IMR-90 (cell line): Measurements from ENCODE around the gene TES. TPM values are rescaled to one million over a fixed set of nuclear protein-coding genes. Genes with fewer than 3 reads are reported as not detected.

ENCODE experiments used
- ATAC-seq: fragments of 200-7000 bp; cut with Tn5 transposase; 2 replicates; pipeline ENCODE4 v1.9.1; 2020; ENCODE audit warnings: low read depth, mild to moderate bottlenecking, moderate library complexity
- BruUV-seq: library from RNA; stranded (reverse); fragments of 400-500 nt; replicated peaks from 2 replicates; lab custom pipeline; 2021; lab: Mats Ljungman, UMichigan
- CTCF ChIA-PET: fragments of 300-600 bp; formaldehyde crosslinking; extraction: SDS; loops from one replicate; lab custom pipeline; 2021; ENCODE audit warnings: antibody characterized with exemption; lab: Yijun Ruan, JAX
- POLR2A ChIA-PET: fragments of 300-600 bp; sonication (Branson Sonifier 250); formaldehyde crosslinking; loops from one replicate; lab custom pipeline; 2022; ENCODE audit warnings: antibody characterized with exemption; ENCODE audit not compliant: unreplicated experiment; lab: Charles Lee
- DNase-seq: peaks from one replicate; pipeline ENCODE4 v3.0.0; 2013
- H2AFZ ChIP-seq: replicated peaks from 2 replicates; pipeline ENCODE3; 2013; ENCODE audit warnings: low read length, mild to moderate bottlenecking; ENCODE audit not compliant: poor library complexity
- H2AK5ac ChIP-seq: 2 replicates; pipeline ENCODE4 v1.6.1; 2013; ENCODE audit warnings: low read depth, low read length, inconsistent platforms
- H2AK9ac ChIP-seq: replicated peaks from 2 replicates; pipeline ENCODE3; 2013; ENCODE audit warnings: mild to moderate bottlenecking, low read depth, low read length, moderate library complexity; ENCODE audit not compliant: poor library complexity
- H2BK120ac ChIP-seq: 2 replicates; pipeline ENCODE4 v1.6.1; 2013; ENCODE audit warnings: low read depth, low read length, inconsistent platforms
- H2BK15ac ChIP-seq: 3 replicates; pipeline ENCODE4 v1.6.1; 2013; ENCODE audit warnings: low read depth, low read length, inconsistent platforms
- H2BK20ac ChIP-seq: 2 replicates; pipeline ENCODE4 v1.6.1; 2013; ENCODE audit warnings: low read depth, mild to moderate bottlenecking, inconsistent platforms, low read length, moderate library complexity
- H2BK5ac ChIP-seq: 2 replicates; pipeline ENCODE4 v1.6.1; 2013; ENCODE audit warnings: mild to moderate bottlenecking, low read depth, low read length, inconsistent platforms; ENCODE audit not compliant: poor library complexity, severe bottlenecking
- H3K14ac ChIP-seq: replicated peaks from 2 replicates; pipeline ENCODE4 v1.6.1; 2013; ENCODE audit warnings: low read depth, low read length, inconsistent platforms
- H3K18ac ChIP-seq: 2 replicates; pipeline ENCODE4 v1.6.1; 2013; ENCODE audit warnings: low read depth, low read length, control low read depth
- H3K23ac ChIP-seq: 2 replicates; pipeline ENCODE4 v1.6.1; 2013; ENCODE audit warnings: low read depth, low read length, inconsistent platforms
- H3K27ac ChIP-seq: 2 replicates; pipeline ENCODE4 v1.5.1; 2013; ENCODE audit warnings: mild to moderate bottlenecking, control low read depth, low read length; ENCODE audit not compliant: insufficient read depth
- H3K27me3 ChIP-seq: 2 replicates; pipeline ENCODE4 v1.6.1; 2013; ENCODE audit warnings: low read length; ENCODE audit not compliant: control insufficient read depth, insufficient read depth
- H3K36me3 ChIP-seq: 2 replicates; pipeline ENCODE4 v1.6.1; 2013; ENCODE audit warnings: low read length, mixed read lengths; ENCODE audit not compliant: control insufficient read depth, insufficient read depth
- H3K4ac ChIP-seq: 2 replicates; pipeline ENCODE4 v1.6.1; 2013; ENCODE audit warnings: low read depth, low read length, inconsistent platforms
- H3K4me1 ChIP-seq: 2 replicates; pipeline ENCODE4 v1.6.1; 2013; ENCODE audit warnings: low read length, mixed read lengths; ENCODE audit not compliant: control insufficient read depth, insufficient read depth
- H3K4me2 ChIP-seq: 2 replicates; pipeline ENCODE4 v1.6.1; 2013; ENCODE audit warnings: low read depth, mild to moderate bottlenecking, control low read depth, low read length, moderate library complexity
- H3K4me3 ChIP-seq: 2 replicates; pipeline ENCODE4 v1.5.1; 2013; ENCODE audit warnings: low read depth, mild to moderate bottlenecking, control low read depth, low read length, moderate library complexity; ENCODE audit not compliant: insufficient read depth
- H3K56ac ChIP-seq: 2 replicates; pipeline ENCODE4 v1.6.1; 2013; ENCODE audit warnings: low read length, inconsistent platforms; ENCODE audit not compliant: insufficient read depth; ENCODE audit errors: extremely low read depth
- H3K79me1 ChIP-seq, 2 experiments: 2 replicates each; pipeline ENCODE4 v1.6.1; 2013; ENCODE audit warnings: low read length in 2 of 2, inconsistent platforms in 1 of 2, low read depth in 1 of 2
- H3K9ac ChIP-seq: 2 replicates; pipeline ENCODE4 v1.6.1; 2013; ENCODE audit warnings: low read depth, low read length, control low read depth
- H3K9me1 ChIP-seq: 2 replicates; pipeline ENCODE4 v1.6.1; 2013; ENCODE audit warnings: low read length, inconsistent platforms; ENCODE audit not compliant: insufficient read depth
- H3K9me3 ChIP-seq: 2 replicates; pipeline ENCODE4 v1.6.1; 2013; ENCODE audit warnings: low read length; ENCODE audit not compliant: control insufficient read depth, insufficient read depth
- H4K20me1 ChIP-seq: 2 replicates; pipeline ENCODE4 v1.6.1; 2013; ENCODE audit warnings: low read length, inconsistent platforms; ENCODE audit not compliant: insufficient read depth
- H4K5ac ChIP-seq: 2 replicates; pipeline ENCODE4 v1.6.1; 2013; ENCODE audit warnings: mild to moderate bottlenecking, low read depth, low read length, control low read depth
- H4K8ac ChIP-seq, 2 experiments: 2 replicates each; pipeline ENCODE4 v1.6.1; 2013; ENCODE audit warnings: low read depth in 2 of 2, low read length in 2 of 2, control low read depth in 1 of 2, inconsistent platforms in 1 of 2
- H4K91ac ChIP-seq: 2 replicates; pipeline ENCODE4 v1.6.1; 2013; ENCODE audit warnings: low read depth, low read length, inconsistent platforms; ENCODE audit not compliant: insufficient read depth
- CEBPB ChIP-seq: IDR thresholded peaks from 2 replicates; pipeline ENCODE4 v1.6.1; 2012; ENCODE audit warnings: low read depth, low read length, improper control_type of control experiment
- CHD1 ChIP-seq: IDR thresholded peaks from 2 replicates; pipeline ENCODE4 v1.6.1; 2012; ENCODE audit warnings: low read depth, low read length, improper control_type of control experiment
- ELK1 ChIP-seq: fragments of 150-350 bp; IDR thresholded peaks from 2 replicates; pipeline ENCODE4 v1.6.1; 2016; ENCODE audit warnings: low read depth, mild to moderate bottlenecking, low read length, moderate library complexity, borderline replicate concordance
- FOS ChIP-seq: fragments of 150-350 bp; IDR thresholded peaks from 2 replicates; pipeline ENCODE4 v1.6.1; 2016; ENCODE audit warnings: low read depth, low read length
- POLR2A ChIP-seq: IDR thresholded peaks from 2 replicates; pipeline ENCODE4 v1.6.1; 2012; ENCODE audit warnings: mild to moderate bottlenecking, low read depth, low read length
- RAD21 ChIP-seq: IDR thresholded peaks from 2 replicates; pipeline ENCODE4 v1.6.1; 2012; ENCODE audit warnings: low read length, improper control_type of control experiment
- RFX5 ChIP-seq: IDR thresholded peaks from 2 replicates; pipeline ENCODE4 v1.8.0; 2012; ENCODE audit warnings: low read depth, mild to moderate bottlenecking, low read length, moderate library complexity
- WGBS, 2 experiments: methylation state at CpG; one replicate each; pipeline versions ENCODE4 v1.1.5 to v1.1.7; 2013; ENCODE audit warnings: missing lambda C conversion rate in 2 of 2; ENCODE audit not compliant: insufficient read length in 1 of 2; ENCODE audit errors: extremely low coverage in 2 of 2; 5-methylcytosine and 5-hydroxymethylcytosine counted together
- dilution Hi-C: fragments of 300-500 bp; cut with HindIII; formaldehyde crosslinking; loops from one replicate; pipeline ENCODE4 v1.14.3; 2018; ENCODE audit warnings: low sequenced_read_pairs; ENCODE audit not compliant: unreplicated experiment
- in situ Hi-C: fragments of 300-500 bp; cut with MboI; formaldehyde crosslinking; loops from 3 replicates; pipeline ENCODE4 v1.14.3; 2019; ENCODE audit warnings: low sequenced_read_pairs, inconsistent platforms, mixed read lengths
- intact Hi-C: fragments of 100-400 bp; cut with micrococcal nuclease; formaldehyde crosslinking; loops from 2 replicates; pipeline ENCODE4 v1.10.0; 2022
- polyA plus RNA-seq, 3 experiments: library from polyadenylated mRNA; depleted of rRNA; stranded (reverse); fragments of >200 nt; gene quantifications; 2 replicates each; pipeline ENCODE4 v1.2.3, GENCODE V29; 2012; ENCODE audit warnings: low replicate concordance in 1 of 3
- total RNA-seq: library from RNA; depleted of rRNA; stranded (reverse); fragments of >200 nt; gene quantifications from 2 replicates; pipeline ENCODE4 v1.2.3, GENCODE V29; 2012
- TF ChIP-seq, protein P1 (sequence below): conservative IDR thresholded peaks from 2 replicates; pipeline ENCODE4 v1.5.1; 2012; ENCODE audit warnings: mild to moderate bottlenecking, low read depth, low read length, improper control_type of control experiment

The TES gene
- total and polyA plus RNA-seq, 2 of the 4 experiments (the other 2 are of a cell fraction), result 54.0 to 83.3 TPM

- no peak overlapping the region for H3K4me2 ChIP-seq
- H3K56ac ChIP-seq, result no peak overlapping the region
- H3K14ac ChIP-seq, result no peak overlapping the region
- peaks cover 2% of the 10 kb centered on the region; the same call in 1 of the 2 replicates for H3K4me1 ChIP-seq
- H3K27ac ChIP-seq, result no peak overlapping the region
- H2AK9ac ChIP-seq, result no peak overlapping the region
- TF ChIP-seq FOS (no peak), RAD21 (no peak), CEBPB (no peak), ELK1 (no peak), POLR2A (no peak), RFX5 (no peak), CHD1 (no peak)
- TF ChIP-seq, protein P1, sequence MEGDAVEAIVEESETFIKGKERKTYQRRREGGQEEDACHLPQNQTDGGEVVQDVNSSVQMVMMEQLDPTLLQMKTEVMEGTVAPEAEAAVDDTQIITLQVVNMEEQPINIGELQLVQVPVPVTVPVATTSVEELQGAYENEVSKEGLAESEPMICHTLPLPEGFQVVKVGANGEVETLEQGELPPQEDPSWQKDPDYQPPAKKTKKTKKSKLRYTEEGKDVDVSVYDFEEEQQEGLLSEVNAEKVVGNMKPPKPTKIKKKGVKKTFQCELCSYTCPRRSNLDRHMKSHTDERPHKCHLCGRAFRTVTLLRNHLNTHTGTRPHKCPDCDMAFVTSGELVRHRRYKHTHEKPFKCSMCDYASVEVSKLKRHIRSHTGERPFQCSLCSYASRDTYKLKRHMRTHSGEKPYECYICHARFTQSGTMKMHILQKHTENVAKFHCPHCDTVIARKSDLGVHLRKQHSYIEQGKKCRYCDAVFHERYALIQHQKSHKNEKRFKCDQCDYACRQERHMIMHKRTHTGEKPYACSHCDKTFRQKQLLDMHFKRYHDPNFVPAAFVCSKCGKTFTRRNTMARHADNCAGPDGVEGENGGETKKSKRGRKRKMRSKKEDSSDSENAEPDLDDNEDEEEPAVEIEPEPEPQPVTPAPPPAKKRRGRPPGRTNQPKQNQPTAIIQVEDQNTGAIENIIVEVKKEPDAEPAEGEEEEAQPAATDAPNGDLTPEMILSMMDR, result no peak
- ChIA-PET POLR2A (no interaction called here), CTCF (interaction anchor here (1.5 kb wide), 1 partner anchor 60 kb away, joined by 3 read pairs; no protein-coding TSS in a partner anchor)
- H4K5ac ChIP-seq, result no peak overlapping the region
- no peaks in the 10 kb centered on the region for H3K27me3 ChIP-seq
- H3K23ac ChIP-seq, result no peak overlapping the region
- intact Hi-C loops, result no loop called here
- H4K8ac ChIP-seq, result no peak overlapping the region
- in situ Hi-C loops, result no loop called here
- BruUV-seq, result no TSS peak
- no peak overlapping the region for H3K4ac ChIP-seq
- no peaks in the 10 kb centered on the region; the same call in 1 of the 2 replicates for H3K9me1 ChIP-seq
- H3K4me3 ChIP-seq, result no peak overlapping the region
- H2AFZ ChIP-seq, result no peak overlapping the region
- H2BK15ac ChIP-seq, result no peak overlapping the region
- H3K9ac ChIP-seq, result no peak overlapping the region
- dilution Hi-C loops, result no loop called here
- H3K18ac ChIP-seq, result no peak overlapping the region; the same call in 1 of the 2 replicates
- peaks cover 28 to 34% of the 10 kb centered on the region in 2 experiments for H3K79me1 ChIP-seq
- no peak overlapping the region for H4K91ac ChIP-seq
- WGBS, 2 experiments, result 100% methylated on average over 2 of the region's 4 CpGs; no CpG with 5 or more reads in 1 of the 2 experiments
- peaks cover 7% of the 10 kb centered on the region; the same call in 1 of the 2 replicates for H3K36me3 ChIP-seq
- DNase-seq (no peak), ATAC-seq (no peak)
- H3K9me3 ChIP-seq, result peaks cover 2% of the 10 kb centered on the region; the same call in 1 of the 2 replicates
- H2AK5ac ChIP-seq, result no peak overlapping the region
- no peak overlapping the region for H2BK120ac ChIP-seq
- H2BK5ac ChIP-seq, result no peak overlapping the region
- H4K20me1 ChIP-seq, result no peaks in the 10 kb centered on the region
- H2BK20ac ChIP-seq, result no peak overlapping the region
These were observed 29.8 kb downstream of the TES start for GRCh38 chr7:116240024-116240668.
